Osteoblast (primary cell): Measurements from ENCODE around the gene PRKAG2. TPM values are rescaled to one million over a fixed set of nuclear protein-coding genes. Genes with fewer than 3 reads are reported as not detected.

ENCODE experiments used
- DNase-seq: peaks from one replicate; pipeline ENCODE4 v3.0.0; 2011; ENCODE audit warnings: low spot score, mixed read lengths; ENCODE audit not compliant: insufficient read length; ENCODE audit errors: missing footprints
- H2AFZ ChIP-seq: 2 replicates; pipeline ENCODE4 v1.6.0; 2011; ENCODE audit warnings: mild to moderate bottlenecking, low read length
- H3K27ac ChIP-seq: 2 replicates; pipeline ENCODE4 v1.5.1; 2011; ENCODE audit warnings: mild to moderate bottlenecking, low read depth, low read length, moderate library complexity
- H3K27me3 ChIP-seq: 2 replicates; pipeline ENCODE4 v1.6.0; 2012; ENCODE audit warnings: mild to moderate bottlenecking, control low read depth, inconsistent platforms, low read length, moderate library complexity; ENCODE audit not compliant: insufficient read depth
- H3K36me3 ChIP-seq: 2 replicates; pipeline ENCODE4 v1.5.1; 2011; ENCODE audit warnings: mild to moderate bottlenecking, low read length, control low read depth, moderate library complexity; ENCODE audit not compliant: insufficient read depth
- H3K4me1 ChIP-seq: 2 replicates; pipeline ENCODE4 v1.5.1; 2011; ENCODE audit warnings: mild to moderate bottlenecking, low read length, control low read depth, moderate library complexity; ENCODE audit not compliant: insufficient read depth
- H3K4me2 ChIP-seq: 2 replicates; pipeline ENCODE4 v1.6.0; 2011; ENCODE audit warnings: mild to moderate bottlenecking, low read length; ENCODE audit not compliant: insufficient read depth
- H3K4me3 ChIP-seq: fragments of 200-600 bp; sonication (generic); 3 replicates; pipeline ENCODE4 v1.5.1; 2012; ENCODE audit warnings: mild to moderate bottlenecking, low read length, inconsistent platforms; ENCODE audit not compliant: insufficient read depth
- H3K79me2 ChIP-seq: 2 replicates; pipeline ENCODE4 v1.6.0; 2012; ENCODE audit warnings: mild to moderate bottlenecking, low read length, control low read depth, inconsistent platforms; ENCODE audit not compliant: insufficient read depth
- H3K9me3 ChIP-seq: 2 replicates; pipeline ENCODE4 v1.5.1; 2011; ENCODE audit warnings: low read depth, low read length, control low read depth
- H4K20me1 ChIP-seq: 2 replicates; pipeline ENCODE4 v1.6.0; 2012; ENCODE audit warnings: mild to moderate bottlenecking, low read length, control low read depth; ENCODE audit not compliant: insufficient read depth
- total RNA-seq: library from RNA; depleted of rRNA; stranded (reverse); fragments of >200 nt; gene quantifications from 2 replicates; pipeline ENCODE4 v1.2.3, GENCODE V29; 2012
- TF ChIP-seq, protein P1 (sequence below): IDR thresholded peaks from 2 replicates; pipeline ENCODE4 v1.5.1; 2011; ENCODE audit warnings: mild to moderate bottlenecking, low read depth, low read length, moderate library complexity; ENCODE audit errors: extremely low read depth

Gene PRKAG2
- total RNA-seq, 1 donor: 20.6 TPM

DNA sequence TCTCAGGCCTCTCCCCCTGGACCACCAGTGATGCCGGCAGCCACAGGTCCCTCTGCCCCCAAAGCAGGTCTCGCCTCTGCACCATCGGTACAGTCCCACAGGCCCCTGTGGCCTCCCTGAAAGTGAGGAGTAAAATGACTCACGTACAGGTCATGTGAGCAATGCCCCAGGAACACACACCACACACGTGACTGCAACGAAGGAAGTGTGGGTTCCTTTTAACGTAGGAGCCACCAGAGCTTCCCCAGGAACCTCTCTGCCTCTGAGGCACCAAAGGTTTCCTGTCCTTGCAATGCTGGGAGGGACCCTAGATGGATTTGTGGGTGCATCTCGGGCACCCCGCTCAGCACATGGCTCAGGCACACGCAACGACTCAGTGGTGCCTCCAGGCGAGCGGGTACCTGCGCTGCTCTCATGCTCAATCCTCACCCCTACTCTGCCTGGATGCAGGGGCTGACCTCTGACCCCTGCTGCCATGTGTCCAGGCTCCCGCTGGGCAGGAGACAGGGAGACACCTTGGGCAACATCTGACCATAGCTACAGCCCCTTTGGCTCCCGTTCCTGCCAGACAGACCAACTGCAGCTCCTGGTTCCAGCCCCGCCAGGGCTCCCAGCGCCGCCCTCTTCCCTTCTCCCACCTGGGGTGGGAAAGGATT lies 120.7 kb downstream of the PRKAG2 start:
- H4K20me1 ChIP-seq: no peaks in the 10 kb centered on the region
- H3K27me3 ChIP-seq: no peaks in the 10 kb centered on the region
- H2AFZ ChIP-seq: peak overlapping the region; percentile 1
- H3K36me3 ChIP-seq: no peaks in the 10 kb centered on the region
- H3K4me1 ChIP-seq: peaks cover 55% of the 10 kb centered on the region
- no peak overlapping the region for H3K4me2 ChIP-seq
- H3K27ac ChIP-seq: peak overlapping the region; percentile 71
- TF ChIP-seq, protein P1, sequence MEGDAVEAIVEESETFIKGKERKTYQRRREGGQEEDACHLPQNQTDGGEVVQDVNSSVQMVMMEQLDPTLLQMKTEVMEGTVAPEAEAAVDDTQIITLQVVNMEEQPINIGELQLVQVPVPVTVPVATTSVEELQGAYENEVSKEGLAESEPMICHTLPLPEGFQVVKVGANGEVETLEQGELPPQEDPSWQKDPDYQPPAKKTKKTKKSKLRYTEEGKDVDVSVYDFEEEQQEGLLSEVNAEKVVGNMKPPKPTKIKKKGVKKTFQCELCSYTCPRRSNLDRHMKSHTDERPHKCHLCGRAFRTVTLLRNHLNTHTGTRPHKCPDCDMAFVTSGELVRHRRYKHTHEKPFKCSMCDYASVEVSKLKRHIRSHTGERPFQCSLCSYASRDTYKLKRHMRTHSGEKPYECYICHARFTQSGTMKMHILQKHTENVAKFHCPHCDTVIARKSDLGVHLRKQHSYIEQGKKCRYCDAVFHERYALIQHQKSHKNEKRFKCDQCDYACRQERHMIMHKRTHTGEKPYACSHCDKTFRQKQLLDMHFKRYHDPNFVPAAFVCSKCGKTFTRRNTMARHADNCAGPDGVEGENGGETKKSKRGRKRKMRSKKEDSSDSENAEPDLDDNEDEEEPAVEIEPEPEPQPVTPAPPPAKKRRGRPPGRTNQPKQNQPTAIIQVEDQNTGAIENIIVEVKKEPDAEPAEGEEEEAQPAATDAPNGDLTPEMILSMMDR: no peak
- H3K4me3 ChIP-seq: no peak overlapping the region
- H3K79me2 ChIP-seq: no peaks in the 10 kb centered on the region
- H3K9me3 ChIP-seq: no peaks in the 10 kb centered on the region
- DNase-seq: peak; percentile 93

DNA sequence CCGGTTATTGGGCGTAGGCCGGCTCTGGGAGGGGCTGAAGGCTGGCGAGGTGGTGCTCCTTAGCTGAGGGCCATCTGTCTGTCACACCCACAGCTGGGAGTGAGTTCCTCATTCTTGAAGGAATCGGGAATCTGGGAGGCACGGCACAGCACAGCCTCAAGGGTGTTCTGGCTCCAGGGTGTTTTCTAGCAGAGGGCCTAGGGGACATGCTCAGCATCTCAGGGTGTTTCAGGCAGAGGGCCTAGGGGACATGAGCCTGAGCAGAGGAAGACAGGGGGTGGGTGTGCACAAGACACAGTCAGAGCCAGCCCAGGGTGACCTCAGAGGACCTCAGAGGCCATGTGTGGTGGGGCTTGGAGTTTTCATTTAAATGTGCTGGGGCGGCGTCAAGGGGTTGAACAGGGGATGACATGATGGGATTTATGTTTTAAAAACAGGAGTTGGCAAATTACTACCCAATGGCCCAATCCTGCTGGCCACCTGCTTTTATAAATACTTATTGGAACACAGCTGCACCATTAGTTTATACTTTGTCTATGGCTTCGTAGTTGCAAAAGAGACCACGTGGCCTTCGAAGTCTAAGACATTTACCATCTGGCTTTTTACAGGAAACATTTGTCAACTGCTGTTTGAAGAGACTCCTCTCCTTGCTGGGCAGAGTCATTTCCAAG lies 121.6 kb downstream of the PRKAG2 start:
- no peaks in the 10 kb centered on the region for H4K20me1 ChIP-seq
- H2AFZ ChIP-seq: no peak overlapping the region
- H3K79me2 ChIP-seq: no peaks in the 10 kb centered on the region
- H3K27me3 ChIP-seq: no peaks in the 10 kb centered on the region
- H3K4me1 ChIP-seq: peaks cover 55% of the 10 kb centered on the region
- no peaks in the 10 kb centered on the region for H3K9me3 ChIP-seq
- TF ChIP-seq, protein P1: no peak
- no peak overlapping the region for H3K4me2 ChIP-seq
- no peaks in the 10 kb centered on the region for H3K36me3 ChIP-seq
- H3K4me3 ChIP-seq: no peak overlapping the region
- peak overlapping the region; percentile 38 for H3K27ac ChIP-seq
- DNase-seq: no peak

DNA sequence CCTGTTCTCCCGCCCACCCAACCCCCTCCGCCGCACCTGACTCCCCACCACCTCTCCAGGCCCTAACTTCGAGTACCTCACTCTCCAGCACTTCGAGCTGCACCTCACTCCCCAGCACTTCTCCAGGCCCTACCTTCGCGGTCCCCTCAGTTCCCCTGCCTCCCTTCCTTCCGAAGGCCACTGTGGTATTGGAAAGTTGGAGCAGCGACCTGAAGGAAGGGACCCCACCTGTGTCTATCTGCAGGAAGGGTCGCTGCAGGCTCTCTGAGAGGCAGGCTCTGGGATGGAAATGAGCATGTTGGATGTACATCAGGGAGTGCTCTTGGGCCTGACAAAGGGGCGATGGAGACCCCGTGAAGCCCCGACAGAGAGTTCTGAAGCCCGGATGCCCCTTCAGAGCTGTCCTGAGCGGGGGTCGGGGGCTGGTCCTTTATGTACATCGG lies 122.2 kb downstream of the PRKAG2 start:
- H3K9me3 ChIP-seq: no peaks in the 10 kb centered on the region
- H3K36me3 ChIP-seq: no peaks in the 10 kb centered on the region
- H3K27ac ChIP-seq: peak overlapping the region; percentile 38
- H3K4me1 ChIP-seq: peaks cover 55% of the 10 kb centered on the region
- no peak overlapping the region for H3K4me3 ChIP-seq
- H4K20me1 ChIP-seq: no peaks in the 10 kb centered on the region
- H3K4me2 ChIP-seq: no peak overlapping the region
- H3K79me2 ChIP-seq: no peaks in the 10 kb centered on the region
- no peak for DNase-seq
- TF ChIP-seq, protein P1: no peak
- H3K27me3 ChIP-seq: no peaks in the 10 kb centered on the region
- no peak overlapping the region for H2AFZ ChIP-seq

DNA sequence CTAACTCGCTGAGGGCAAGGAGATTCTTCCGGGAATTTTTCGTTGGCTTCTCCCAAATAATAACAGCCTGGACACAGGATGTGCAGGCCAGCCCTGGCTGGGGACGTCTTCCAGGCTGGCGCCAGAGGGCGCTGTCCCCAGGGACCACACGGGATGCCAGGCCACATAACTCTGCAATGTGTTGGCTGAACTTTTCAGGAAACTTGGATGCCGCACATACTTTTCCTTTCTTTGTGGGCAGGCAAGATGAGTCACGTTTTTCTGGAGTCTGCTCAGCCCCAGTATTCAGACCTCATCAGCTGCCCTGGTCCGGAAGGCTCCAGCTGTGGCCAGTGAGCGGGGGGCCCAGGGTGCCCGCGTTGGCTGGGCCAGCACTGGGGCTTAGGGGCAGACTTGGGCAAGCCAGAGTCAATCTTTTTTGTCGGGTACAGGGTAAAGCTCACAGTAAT lies 122.7 kb downstream of the PRKAG2 start:
- H2AFZ ChIP-seq: no peak overlapping the region
- TF ChIP-seq, protein P1: peak; percentile 98
- no peaks in the 10 kb centered on the region for H3K79me2 ChIP-seq
- DNase-seq: peak; percentile 99
- H3K36me3 ChIP-seq: no peaks in the 10 kb centered on the region
- no peak overlapping the region for H3K4me2 ChIP-seq
- H3K27me3 ChIP-seq: no peaks in the 10 kb centered on the region
- H3K4me1 ChIP-seq: peaks cover 55% of the 10 kb centered on the region
- peak overlapping the region; percentile 80 for H3K27ac ChIP-seq
- H4K20me1 ChIP-seq: no peaks in the 10 kb centered on the region
- no peaks in the 10 kb centered on the region for H3K9me3 ChIP-seq
- H3K4me3 ChIP-seq: no peak overlapping the region
